Urothelium cell line (cell line): ENCODE measurements around the gene PTPRD.

Source experiments
- DNase-seq: peaks from one replicate; pipeline ENCODE4 v3.0.0; 2011; ENCODE audit warnings: low spot score, mixed read lengths
- FAIRE-seq: peaks from 2 replicates; lab custom pipeline; 2011; peaks lifted over from hg19 to GRCh38; lab: Jason Lieb, UNC

Gene PTPRD

DNA sequence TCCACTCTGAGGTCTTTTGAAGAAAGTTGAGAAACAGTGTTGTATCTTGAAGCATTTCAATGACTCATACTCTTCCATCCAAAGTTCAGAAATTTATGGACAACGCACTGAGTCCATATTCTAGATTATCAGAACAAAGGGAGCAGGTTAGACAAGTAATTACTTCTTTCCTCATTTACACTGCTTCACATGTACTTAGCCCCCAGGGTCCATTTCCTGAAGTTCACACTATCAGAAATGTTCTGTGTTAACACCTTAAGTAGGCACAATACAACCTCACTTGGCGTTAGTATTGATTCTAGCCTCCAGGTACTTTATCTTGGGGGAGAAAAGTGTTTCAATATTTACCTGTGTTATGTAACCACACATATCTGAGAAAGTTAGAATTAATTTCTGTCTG, 2325.3 kb downstream of the PTPRD start:
- DNase-seq (no peak), FAIRE-seq (no peak)

DNA sequence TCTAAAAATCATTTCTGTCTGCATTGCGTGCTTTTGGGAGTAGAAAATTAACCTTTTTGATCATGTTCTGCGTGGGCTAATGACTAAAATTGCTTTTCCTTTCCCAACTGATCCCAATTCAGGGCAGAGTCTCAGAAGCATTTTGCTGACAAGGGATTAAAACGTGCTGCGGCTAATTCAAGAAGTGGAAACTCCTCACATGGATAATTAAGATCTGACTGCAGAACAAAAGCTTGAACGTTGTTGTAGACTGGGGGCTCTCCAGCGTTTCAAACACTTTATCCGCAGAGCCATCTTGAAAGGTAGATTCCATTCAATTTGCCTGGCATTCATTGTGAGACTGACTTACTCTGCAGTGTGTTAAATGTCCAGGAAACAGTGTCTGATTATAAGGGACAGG, 2327.9 kb downstream of the PTPRD start:
- DNase-seq (no peak), FAIRE-seq (no peak)

- FAIRE-seq = no peak
- no peak for DNase-seq
Observed at GRCh38 chr9:8282535-8282934, 2330.3 kb downstream of the PTPRD start.

- FAIRE-seq = no peak
- no peak for DNase-seq
Observed at GRCh38 chr9:8280811-8281210, 2332.0 kb downstream of the PTPRD start.

DNA sequence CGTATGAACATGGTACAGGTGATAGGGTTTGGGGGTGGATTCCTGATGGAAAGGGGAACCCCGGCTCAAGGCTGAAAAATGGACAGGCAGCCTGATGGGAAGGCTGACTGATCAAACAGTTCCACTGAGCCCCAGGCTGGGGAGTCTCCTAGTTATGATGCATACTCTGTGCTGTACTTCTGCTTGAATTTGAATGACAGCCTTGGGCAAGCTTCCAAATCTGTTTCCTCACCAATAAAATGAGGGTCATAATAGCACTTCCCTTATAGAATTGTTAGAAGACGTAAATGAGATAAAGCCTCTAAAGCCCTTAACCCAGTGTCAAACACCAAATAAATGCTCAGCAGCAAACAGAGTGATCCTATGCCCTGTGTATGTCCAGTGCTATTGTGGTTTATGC, 2334.8 kb downstream of the PTPRD start:
- FAIRE-seq (no peak), DNase-seq (no peak)

GRCh38 chr9:8270235-8270634, 2342.6 kb downstream of the PTPRD start:
- no peak for DNase-seq
- FAIRE-seq = no peak

DNA sequence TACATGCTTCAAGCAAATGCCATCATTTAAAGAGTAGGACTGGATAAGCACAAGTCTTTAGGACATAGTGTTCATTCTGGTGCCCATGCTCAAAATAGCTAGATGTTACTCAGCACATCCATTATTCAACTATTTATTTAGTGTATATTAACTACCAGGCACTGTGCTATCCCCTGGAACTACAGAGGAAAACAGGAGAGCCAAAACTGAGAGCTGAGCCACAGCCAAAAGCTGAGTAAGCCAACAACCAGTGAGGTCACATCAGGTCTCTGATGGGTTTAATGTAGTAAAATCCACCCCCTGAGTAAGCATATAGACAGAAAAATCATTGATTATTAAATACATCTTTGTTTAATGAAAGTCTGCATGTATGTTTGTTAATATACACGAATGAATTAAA, 2343.9 kb downstream of the PTPRD start:
- no peak for DNase-seq
- no peak for FAIRE-seq

GRCh38 chr9:8268216-8268878, 2344.5 kb downstream of the PTPRD start:
- DNase-seq = no peak
- FAIRE-seq = no peak

- no peak for DNase-seq
- FAIRE-seq = no peak
Observed at GRCh38 chr9:8267636-8268035, 2345.2 kb downstream of the PTPRD start.

DNA sequence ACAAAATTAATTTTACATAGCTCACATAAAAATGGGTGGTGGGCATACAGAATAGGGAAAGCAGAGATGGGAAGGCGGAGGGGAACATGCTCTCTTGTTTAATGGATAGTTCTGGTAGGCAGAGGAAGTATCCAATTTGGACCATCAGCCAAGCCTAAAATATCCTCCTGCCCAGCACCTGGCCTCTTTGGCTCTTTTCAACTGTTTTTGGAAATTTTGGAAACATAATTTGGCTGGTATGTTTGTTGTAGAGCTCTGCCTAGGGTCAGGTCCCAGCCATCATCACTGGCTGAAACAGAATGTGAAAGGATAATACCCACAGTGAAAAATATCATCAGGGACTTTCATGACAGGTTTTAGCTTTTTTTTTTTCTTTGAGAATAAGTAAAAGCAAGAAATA, 2345.9 kb downstream of the PTPRD start:
- FAIRE-seq = no peak
- no peak for DNase-seq

- DNase-seq (no peak), FAIRE-seq (no peak)
Observed at GRCh38 chr9:8265281-8265680, 2347.5 kb downstream of the PTPRD start.
